ENCODE data around the gene ATXN10.

ATXN10 gene

GRCh38 chr22:45758603-45759002 is 87.0 kb downstream of the ATXN10 start:
- Histone ChIP-seq H4K20me1 (ENCODE audit: control insufficient read depth, insufficient read depth, low read depth, low read length) (no peaks in the 10 kb centered on the region), H3K9me2 (replicated peaks; ENCODE audit: control insufficient read depth, low read length) (no peaks in the 10 kb centered on the region), H3F3A (ENCODE audit: control insufficient read depth, insufficient read depth) (no peaks in the 10 kb centered on the region), H3K4me1 (ENCODE audit: control insufficient read depth, low read length) (peaks cover 60% of the 10 kb centered on the region), H3K9me3 (ENCODE audit: control insufficient read depth, insufficient read depth, low read length) (no peaks in the 10 kb centered on the region), H3K36me3 (ENCODE audit: control insufficient read depth, low read length) (peaks cover 51% of the 10 kb centered on the region), H3K27ac (ENCODE audit: low read depth, low read length) (no peak overlapping the region), H3K4me3 (ENCODE audit: low read length) (no peak overlapping the region), H3K27me3 (ENCODE audit: control insufficient read depth, low read length) (no peaks in the 10 kb centered on the region), H3K4me2 (ENCODE audit: low read length) (no peak overlapping the region), H3K79me2 (ENCODE audit: control insufficient read depth, low read length) (peaks cover 60% of the 10 kb centered on the region)
- no peak for TF ChIP-seq EZH2phosphoT487 (IDR thresholded peaks at IDR 0.05; ENCODE audit: borderline replicate concordance, low read length)
- TF ChIP-seq, protein P1, sequence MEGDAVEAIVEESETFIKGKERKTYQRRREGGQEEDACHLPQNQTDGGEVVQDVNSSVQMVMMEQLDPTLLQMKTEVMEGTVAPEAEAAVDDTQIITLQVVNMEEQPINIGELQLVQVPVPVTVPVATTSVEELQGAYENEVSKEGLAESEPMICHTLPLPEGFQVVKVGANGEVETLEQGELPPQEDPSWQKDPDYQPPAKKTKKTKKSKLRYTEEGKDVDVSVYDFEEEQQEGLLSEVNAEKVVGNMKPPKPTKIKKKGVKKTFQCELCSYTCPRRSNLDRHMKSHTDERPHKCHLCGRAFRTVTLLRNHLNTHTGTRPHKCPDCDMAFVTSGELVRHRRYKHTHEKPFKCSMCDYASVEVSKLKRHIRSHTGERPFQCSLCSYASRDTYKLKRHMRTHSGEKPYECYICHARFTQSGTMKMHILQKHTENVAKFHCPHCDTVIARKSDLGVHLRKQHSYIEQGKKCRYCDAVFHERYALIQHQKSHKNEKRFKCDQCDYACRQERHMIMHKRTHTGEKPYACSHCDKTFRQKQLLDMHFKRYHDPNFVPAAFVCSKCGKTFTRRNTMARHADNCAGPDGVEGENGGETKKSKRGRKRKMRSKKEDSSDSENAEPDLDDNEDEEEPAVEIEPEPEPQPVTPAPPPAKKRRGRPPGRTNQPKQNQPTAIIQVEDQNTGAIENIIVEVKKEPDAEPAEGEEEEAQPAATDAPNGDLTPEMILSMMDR (IDR thresholded peaks at IDR 0.05; ENCODE audit: low read depth, low read length, poor library complexity, severe bottlenecking) = no peak

GRCh38 chr22:45760682-45761081 is 89.0 kb downstream of the ATXN10 start:
- Histone ChIP-seq H3K27me3 (ENCODE audit: control insufficient read depth, low read length) (no peaks in the 10 kb centered on the region), H3K4me1 (ENCODE audit: control insufficient read depth, low read length) (peaks cover 55% of the 10 kb centered on the region), H4K20me1 (ENCODE audit: control insufficient read depth, insufficient read depth, low read depth, low read length) (no peaks in the 10 kb centered on the region), H3K9me3 (ENCODE audit: control insufficient read depth, insufficient read depth, low read length) (no peaks in the 10 kb centered on the region), H3F3A (ENCODE audit: control insufficient read depth, insufficient read depth) (no peaks in the 10 kb centered on the region), H3K79me2 (ENCODE audit: control insufficient read depth, low read length) (peaks cover 42% of the 10 kb centered on the region), H3K36me3 (ENCODE audit: control insufficient read depth, low read length) (peaks cover 42% of the 10 kb centered on the region), H3K4me3 (ENCODE audit: low read length) (no peak overlapping the region), H3K4me2 (ENCODE audit: low read length) (no peak overlapping the region), H3K9me2 (replicated peaks; ENCODE audit: control insufficient read depth, low read length) (no peaks in the 10 kb centered on the region), H3K27ac (ENCODE audit: low read depth, low read length) (no peak overlapping the region)
- no peak for TF ChIP-seq EZH2phosphoT487 (IDR thresholded peaks at IDR 0.05; ENCODE audit: borderline replicate concordance, low read length)
- TF ChIP-seq, protein P1 (IDR thresholded peaks at IDR 0.05; ENCODE audit: low read depth, low read length, poor library complexity, severe bottlenecking) = no peak

DNA sequence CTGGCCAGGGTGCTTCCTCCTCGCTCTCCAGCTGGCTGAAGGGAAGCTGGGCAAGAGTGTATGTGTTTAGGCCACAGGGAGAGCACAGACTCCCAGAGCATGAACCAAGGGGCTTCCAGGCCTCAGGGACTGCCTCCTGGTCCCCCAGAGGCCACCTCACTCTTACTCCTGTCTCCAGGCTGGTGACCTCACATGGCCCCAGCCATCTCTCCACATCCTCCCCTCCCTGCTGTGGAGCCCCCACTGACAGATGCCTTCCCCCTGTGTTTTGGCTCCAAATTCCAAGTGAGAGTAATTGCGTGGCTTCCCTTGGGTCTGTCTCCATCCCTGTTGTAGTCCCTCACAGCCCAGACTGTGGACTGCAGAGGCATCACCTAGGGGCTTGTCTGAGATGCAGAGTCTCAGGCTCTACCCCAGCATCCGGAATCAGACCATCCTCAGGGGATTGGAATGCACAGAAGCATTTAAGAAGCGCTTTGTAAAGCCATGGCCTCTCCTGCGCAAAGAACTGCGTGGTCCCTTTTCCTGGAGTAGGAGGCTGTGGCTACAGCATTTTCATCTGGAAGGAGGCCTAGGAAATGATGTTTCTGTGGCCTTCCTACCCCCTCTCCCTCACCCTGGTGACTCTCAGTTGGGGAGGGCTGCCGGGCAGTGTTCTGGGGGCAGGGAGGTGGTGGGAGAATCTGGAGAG is 91.1 kb downstream of the ATXN10 start:
- H3K36me3 ChIP-seq (ENCODE audit: control insufficient read depth, low read length) = peaks cover 40% of the 10 kb centered on the region
- no peak overlapping the region for H3K27ac ChIP-seq (ENCODE audit: low read depth, low read length)

More for the DNA sequence above, 91.1 kb downstream of the ATXN10 start:
- no peak overlapping the region for H3K4me3 ChIP-seq (ENCODE audit: low read length)
- no peaks in the 10 kb centered on the region for H4K20me1 ChIP-seq (ENCODE audit: control insufficient read depth, insufficient read depth, low read depth, low read length)
- H3K9me2 ChIP-seq (replicated peaks; ENCODE audit: control insufficient read depth, low read length) = no peaks in the 10 kb centered on the region
- no peak for TF ChIP-seq EZH2phosphoT487 (IDR thresholded peaks at IDR 0.05; ENCODE audit: borderline replicate concordance, low read length)
- TF ChIP-seq, protein P1 (IDR thresholded peaks at IDR 0.05; ENCODE audit: low read depth, low read length, poor library complexity, severe bottlenecking) = no peak
- peaks cover 6% of the 10 kb centered on the region; the same call in 1 of the 2 replicates for H3F3A ChIP-seq (ENCODE audit: control insufficient read depth, insufficient read depth)
- H3K9me3 ChIP-seq (ENCODE audit: control insufficient read depth, insufficient read depth, low read length) = no peaks in the 10 kb centered on the region
- no peak overlapping the region for H3K4me2 ChIP-seq (ENCODE audit: low read length)
- peaks cover 68% of the 10 kb centered on the region for H3K4me1 ChIP-seq (ENCODE audit: control insufficient read depth, low read length)
- peaks cover 45% of the 10 kb centered on the region for H3K79me2 ChIP-seq (ENCODE audit: control insufficient read depth, low read length)
- no peaks in the 10 kb centered on the region for H3K27me3 ChIP-seq (ENCODE audit: control insufficient read depth, low read length)

Measured in DOHH2 (cell line).